GM19452 (cell line): Measurements from ENCODE around the gene HSP90AB1.

ENCODE experiments used
- ATAC-seq: cut with Tn5 transposase; IDR thresholded peaks from one replicate; pipeline ENCODE4 v1.9.1; 2021; ENCODE audit not compliant: unreplicated experiment

The HSP90AB1 gene

GRCh38 chr6:44268095-44268628 lies 21.3 kb downstream of the HSP90AB1 start:
- ATAC-seq: no peak

DNA sequence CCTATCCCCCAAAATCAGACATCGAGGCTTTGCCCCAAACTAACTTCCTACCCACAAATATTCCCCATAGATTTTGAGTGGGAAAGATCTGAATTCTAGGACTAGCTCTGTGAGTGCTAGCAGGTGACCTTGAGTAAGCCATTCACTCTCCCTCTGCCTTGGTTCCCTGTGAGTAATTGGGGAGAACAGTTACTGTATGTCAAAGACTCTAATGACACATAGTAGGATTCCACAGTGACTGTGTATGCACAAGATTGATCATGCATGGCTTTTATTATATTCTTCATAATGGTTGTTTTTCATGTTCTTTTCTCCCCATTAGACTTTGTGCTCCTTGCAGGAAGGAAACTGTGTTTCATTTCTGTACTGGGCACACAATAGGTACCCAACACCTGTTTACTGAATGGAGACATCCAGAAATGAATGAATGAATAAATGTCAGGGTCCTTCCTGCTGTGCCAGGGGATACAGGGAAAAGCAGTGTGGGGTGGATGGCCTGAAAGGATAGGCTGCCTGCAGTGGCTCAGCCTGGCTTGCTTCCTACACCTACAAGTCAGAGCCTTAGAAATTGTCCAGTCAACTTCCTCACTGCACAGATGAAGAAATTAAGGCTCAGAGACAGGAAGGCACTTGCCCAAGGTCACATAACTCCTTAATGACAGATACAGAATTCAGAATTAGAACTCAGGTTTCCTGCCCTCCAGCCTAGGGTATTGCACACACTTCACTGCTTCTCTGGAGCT lies 22.4 kb downstream of the HSP90AB1 start:
- ATAC-seq: no peak

GRCh38 chr6:44269921-44270525 lies 23.1 kb downstream of the HSP90AB1 start, which contains the start of gene TMEM151B:
Gene TMEM151B, plus strand, starts transcription at chr6:44270450. Its CDS starts 293 bp downstream, at chr6:44270743.
- ATAC-seq: no peak

- ATAC-seq: no peak
Observed at GRCh38 chr6:44270526-44271405, 23.9 kb downstream of the HSP90AB1 start.

GRCh38 chr6:44271406-44271723 lies 24.5 kb downstream of the HSP90AB1 start:
- no peak for ATAC-seq

DNA sequence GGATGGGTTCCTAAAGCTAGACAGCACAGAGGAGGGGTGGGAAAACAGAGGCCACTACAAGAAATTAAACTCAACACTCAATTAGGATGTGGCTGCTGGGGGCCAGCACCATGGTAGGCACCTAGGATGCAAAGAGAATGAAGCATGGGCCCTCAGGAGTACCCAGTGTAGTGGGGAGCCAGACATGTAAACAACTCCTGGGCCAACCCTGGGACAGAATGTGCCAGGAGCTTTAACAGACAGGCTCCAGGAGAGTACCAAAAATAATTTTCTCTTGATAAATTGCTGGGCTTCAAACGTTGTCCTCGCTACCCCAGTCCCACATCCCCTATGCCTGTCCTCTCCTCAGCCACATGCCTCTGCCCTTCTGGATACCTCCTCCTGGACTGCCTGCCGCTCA lies 25.0 kb downstream of the HSP90AB1 start:
- no peak for ATAC-seq

- ATAC-seq: no peak
Observed at GRCh38 chr6:44272529-44272928, 25.6 kb downstream of the HSP90AB1 start.

DNA sequence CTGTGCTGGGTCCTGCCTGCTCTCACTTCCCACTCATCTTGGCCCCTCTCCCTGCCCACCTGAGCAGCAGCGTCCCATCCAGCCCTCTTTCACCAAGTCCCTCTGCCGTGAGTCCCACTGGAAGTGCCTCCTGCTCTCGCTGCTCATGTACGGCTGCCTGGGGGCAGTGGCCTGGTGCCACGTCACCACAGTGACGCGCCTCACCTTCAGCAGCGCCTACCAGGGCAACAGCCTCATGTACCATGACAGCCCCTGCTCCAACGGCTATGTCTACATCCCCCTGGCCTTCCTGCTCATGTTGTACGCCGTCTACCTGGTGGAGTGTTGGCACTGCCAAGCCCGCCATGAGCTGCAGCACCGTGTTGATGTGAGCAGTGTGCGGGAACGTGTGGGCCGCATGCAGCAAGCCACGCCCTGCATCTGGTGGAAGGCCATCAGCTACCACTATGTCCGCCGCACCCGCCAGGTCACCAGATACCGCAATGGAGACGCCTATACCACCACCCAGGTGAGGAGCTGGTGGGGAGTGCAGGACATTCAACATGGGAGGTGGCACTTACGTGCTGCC lies 26.2 kb downstream of the HSP90AB1 start:
- ATAC-seq: no peak

- ATAC-seq: no peak
Observed at GRCh38 chr6:44273617-44274016, 26.7 kb downstream of the HSP90AB1 start.

DNA sequence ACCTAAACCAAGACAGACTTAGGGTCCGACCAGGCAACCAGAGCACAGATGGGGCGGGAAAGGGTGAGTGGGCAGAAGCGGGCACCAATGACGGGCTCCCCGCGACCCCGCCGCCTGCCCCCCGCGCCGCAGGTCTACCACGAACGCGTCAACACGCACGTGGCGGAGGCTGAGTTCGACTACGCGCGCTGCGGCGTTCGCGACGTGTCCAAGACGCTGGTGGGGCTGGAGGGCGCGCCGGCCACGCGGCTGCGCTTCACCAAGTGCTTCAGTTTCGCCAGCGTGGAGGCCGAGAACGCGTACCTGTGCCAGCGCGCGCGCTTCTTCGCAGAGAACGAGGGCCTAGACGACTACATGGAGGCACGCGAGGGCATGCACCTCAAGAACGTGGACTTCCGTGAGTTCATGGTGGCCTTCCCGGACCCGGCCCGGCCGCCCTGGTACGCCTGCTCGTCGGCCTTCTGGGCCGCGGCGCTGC lies 28.4 kb downstream of the HSP90AB1 start:
- no peak for ATAC-seq

DNA sequence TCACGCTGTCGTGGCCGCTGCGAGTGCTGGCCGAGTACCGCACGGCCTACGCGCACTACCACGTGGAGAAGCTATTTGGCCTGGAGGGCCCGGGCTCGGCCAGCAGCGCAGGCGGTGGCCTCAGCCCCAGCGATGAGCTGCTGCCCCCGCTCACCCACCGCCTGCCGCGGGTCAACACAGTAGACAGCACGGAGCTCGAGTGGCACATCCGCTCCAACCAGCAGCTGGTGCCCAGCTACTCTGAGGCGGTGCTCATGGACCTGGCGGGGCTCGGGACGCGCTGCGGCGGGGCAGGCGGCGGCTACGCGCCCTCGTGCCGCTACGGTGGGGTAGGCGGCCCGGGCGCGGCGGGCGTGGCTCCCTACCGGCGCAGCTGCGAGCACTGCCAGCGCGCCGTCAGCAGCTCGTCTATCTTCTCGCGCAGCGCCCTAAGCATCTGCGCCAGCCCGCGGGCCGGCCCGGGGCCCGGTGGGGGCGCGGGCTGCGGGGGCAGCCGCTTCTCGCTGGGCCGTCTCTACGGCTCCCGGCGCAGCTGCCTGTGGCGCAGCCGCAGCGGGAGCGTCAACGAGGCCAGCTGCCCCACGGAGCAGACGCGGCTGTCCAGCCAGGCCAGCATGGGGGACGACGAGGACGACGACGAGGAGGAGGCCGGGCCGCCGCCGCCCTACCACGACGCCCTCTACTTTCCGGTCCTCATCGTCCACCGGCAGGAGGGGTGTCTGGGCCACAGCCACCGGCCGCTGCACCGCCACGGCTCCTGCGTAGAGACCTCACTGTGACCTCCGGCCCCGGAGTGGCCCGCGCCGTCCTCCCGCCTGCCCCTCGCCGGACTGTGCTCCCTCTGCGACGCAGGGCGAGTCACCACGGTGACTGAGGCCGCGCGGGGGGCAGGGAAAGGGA lies 29.1 kb downstream of the HSP90AB1 start:
- ATAC-seq: no peak

- ATAC-seq: no peak
Observed at GRCh38 chr6:44276667-44277640, 30.1 kb downstream of the HSP90AB1 start.

GRCh38 chr6:44277763-44278162 lies 30.9 kb downstream of the HSP90AB1 start:
- ATAC-seq: no peak

- no peak for ATAC-seq
Observed at GRCh38 chr6:44278315-44278714, 31.4 kb downstream of the HSP90AB1 start.

- ATAC-seq: no peak
Observed at GRCh38 chr6:44278774-44279697, 32.1 kb downstream of the HSP90AB1 start.

- ATAC-seq: no peak
Observed at GRCh38 chr6:44284121-44284520, 37.2 kb downstream of the HSP90AB1 start.

DNA sequence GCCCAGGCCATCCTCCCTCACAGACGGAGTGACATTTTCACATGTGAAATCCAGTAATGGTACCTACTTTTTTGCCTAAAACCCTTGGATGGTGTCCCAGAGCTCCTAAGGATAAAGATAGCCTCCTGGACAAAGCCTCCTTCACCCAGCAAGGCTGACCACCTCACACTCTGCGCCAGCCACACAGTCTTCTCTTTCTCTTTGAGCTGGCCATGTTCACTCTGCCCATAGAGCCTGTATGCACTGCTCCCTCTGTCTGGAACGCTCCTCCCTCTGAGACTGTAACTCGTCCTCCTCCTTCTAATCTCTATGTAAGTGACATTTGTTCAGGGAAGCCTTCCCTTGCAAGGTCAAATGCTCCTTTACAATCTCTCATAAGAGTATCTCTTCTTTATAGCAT lies 38.0 kb downstream of the HSP90AB1 start:
- ATAC-seq: no peak
